OCI-LY3 (cell line): ENCODE data around the gene YIPF7.

ENCODE experiments used
- EZH2phosphoT487 ChIP-seq: fragments of 200-600 bp; shearing (Covaris generic); IDR thresholded peaks from 2 replicates; pipeline ENCODE4 v1.6.1; 2018; ENCODE audit warnings: antibody characterized with exemption, mixed run types, low read depth
- TF ChIP-seq, protein P1 (sequence below): fragments of 200-600, 300-600 bp; sonication (generic); IDR thresholded peaks from 2 replicates; pipeline ENCODE4 v1.5.1; 2014; ENCODE audit warnings: antibody characterized with exemption, low read length, low read depth

DNA sequence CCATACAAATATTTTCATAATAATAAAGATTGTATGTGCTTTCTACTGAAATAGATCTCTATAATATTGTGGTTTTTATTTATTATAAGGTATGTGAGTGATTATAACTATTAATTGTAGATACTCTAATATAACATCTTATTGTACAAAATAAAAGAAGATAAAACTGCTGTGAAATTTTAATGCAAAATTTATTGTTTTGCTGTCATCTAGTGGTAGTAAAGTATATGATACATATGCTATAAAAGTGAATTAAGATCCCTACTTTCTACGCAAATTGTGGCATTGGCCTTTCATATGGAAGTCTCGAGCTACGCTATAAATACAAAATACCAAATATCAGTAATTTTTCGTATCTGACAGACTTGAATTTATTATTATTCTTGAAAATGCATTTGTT lies 19.3 kb downstream of the YIPF7 start:
- TF ChIP-seq, protein P1, sequence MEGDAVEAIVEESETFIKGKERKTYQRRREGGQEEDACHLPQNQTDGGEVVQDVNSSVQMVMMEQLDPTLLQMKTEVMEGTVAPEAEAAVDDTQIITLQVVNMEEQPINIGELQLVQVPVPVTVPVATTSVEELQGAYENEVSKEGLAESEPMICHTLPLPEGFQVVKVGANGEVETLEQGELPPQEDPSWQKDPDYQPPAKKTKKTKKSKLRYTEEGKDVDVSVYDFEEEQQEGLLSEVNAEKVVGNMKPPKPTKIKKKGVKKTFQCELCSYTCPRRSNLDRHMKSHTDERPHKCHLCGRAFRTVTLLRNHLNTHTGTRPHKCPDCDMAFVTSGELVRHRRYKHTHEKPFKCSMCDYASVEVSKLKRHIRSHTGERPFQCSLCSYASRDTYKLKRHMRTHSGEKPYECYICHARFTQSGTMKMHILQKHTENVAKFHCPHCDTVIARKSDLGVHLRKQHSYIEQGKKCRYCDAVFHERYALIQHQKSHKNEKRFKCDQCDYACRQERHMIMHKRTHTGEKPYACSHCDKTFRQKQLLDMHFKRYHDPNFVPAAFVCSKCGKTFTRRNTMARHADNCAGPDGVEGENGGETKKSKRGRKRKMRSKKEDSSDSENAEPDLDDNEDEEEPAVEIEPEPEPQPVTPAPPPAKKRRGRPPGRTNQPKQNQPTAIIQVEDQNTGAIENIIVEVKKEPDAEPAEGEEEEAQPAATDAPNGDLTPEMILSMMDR = peak; percentile 40
- TF ChIP-seq EZH2phosphoT487 = no peak
